ENCODE results near the gene GPR179.

DNA sequence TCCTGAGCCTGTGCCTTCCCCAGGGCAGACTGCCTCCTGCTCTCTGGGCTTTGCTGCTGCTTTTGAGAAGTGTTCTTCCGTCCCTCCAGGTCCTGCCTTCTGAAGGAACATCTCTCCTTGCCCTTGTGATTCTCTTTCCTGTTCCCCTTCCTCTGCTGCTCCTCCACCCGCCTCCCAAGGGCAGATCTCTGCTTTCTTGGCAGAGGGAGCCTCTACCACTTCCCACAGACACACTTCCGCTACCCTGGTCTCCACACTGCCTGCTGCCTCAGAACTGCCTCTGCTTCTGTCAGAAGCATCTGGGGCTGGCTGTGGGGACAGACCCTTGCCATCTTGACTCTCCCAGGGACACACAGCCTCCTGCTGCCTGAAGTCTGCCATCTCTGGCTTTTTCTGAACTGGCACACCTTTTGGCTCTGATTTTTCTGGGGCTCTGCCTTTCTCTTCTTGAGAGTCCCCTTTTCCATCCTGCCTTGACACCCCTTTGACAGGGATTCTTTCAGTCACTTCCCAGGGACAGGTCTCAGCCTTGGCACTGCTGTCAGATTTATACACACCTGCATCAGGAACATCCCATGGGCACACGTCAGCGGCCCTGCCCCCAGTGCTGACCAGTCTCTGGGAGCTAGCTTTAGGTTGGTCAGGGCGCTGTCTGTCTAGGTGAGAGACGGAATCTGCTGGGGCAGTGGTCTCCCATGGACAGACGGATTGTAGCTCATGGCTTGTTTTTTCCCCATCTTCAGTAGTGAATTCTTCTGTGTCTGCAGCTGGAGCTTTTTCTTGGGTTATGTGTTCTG lies 16.6 kb downstream of the GPR179 start:
- TF ChIP-seq, protein P1, sequence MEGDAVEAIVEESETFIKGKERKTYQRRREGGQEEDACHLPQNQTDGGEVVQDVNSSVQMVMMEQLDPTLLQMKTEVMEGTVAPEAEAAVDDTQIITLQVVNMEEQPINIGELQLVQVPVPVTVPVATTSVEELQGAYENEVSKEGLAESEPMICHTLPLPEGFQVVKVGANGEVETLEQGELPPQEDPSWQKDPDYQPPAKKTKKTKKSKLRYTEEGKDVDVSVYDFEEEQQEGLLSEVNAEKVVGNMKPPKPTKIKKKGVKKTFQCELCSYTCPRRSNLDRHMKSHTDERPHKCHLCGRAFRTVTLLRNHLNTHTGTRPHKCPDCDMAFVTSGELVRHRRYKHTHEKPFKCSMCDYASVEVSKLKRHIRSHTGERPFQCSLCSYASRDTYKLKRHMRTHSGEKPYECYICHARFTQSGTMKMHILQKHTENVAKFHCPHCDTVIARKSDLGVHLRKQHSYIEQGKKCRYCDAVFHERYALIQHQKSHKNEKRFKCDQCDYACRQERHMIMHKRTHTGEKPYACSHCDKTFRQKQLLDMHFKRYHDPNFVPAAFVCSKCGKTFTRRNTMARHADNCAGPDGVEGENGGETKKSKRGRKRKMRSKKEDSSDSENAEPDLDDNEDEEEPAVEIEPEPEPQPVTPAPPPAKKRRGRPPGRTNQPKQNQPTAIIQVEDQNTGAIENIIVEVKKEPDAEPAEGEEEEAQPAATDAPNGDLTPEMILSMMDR (optimal IDR thresholded peaks at IDR 0.05 in 1 of 3, IDR thresholded peaks at IDR 0.05 in 1 of 3, conservative IDR thresholded peaks at IDR 0.05 in 1 of 3; ENCODE audit: extremely low read depth in 1 of 3, insufficient read depth in 2 of 3, low read length in 3 of 3), result no peak
- TF ChIP-seq EZH2 (IDR thresholded peaks at IDR 0.05; ENCODE audit: low read length), result no peak
